Bronchial epithelial cell (primary cell): ENCODE results near the gene PPARA. TPM values are rescaled to one million over a fixed set of nuclear protein-coding genes. Genes with fewer than 3 reads are reported as not detected.

Experiments
- DNase-seq: peaks from one replicate; pipeline ENCODE4 v3.0.0-alpha.2; 2010; ENCODE audit warnings: low read depth
- FAIRE-seq: peaks from 2 replicates; lab custom pipeline; 2011; peaks lifted over from hg19 to GRCh38; lab: Jason Lieb, UNC
- H3K27me3 ChIP-seq: 2 replicates; pipeline ENCODE4 v1.5.1; 2011; ENCODE audit warnings: low read length; ENCODE audit not compliant: control insufficient read depth, insufficient read depth
- H3K36me3 ChIP-seq: 2 replicates; pipeline ENCODE4 v1.5.1; 2011; ENCODE audit warnings: low read length; ENCODE audit not compliant: control insufficient read depth, insufficient read depth
- H3K4me3 ChIP-seq: 2 replicates; pipeline ENCODE4 v1.5.1; 2011; ENCODE audit warnings: mild to moderate bottlenecking, low read depth, low read length, control low read depth
- CTCF ChIP-seq: IDR thresholded peaks from 2 replicates; pipeline ENCODE4 v1.5.1; 2011; ENCODE audit warnings: mild to moderate bottlenecking, moderate library complexity, low read length, control low read depth, inconsistent platforms; ENCODE audit not compliant: insufficient read depth, severe bottlenecking
- total RNA-seq: library from RNA; depleted of rRNA; stranded (reverse); fragments of >200 nt; gene quantifications from 2 replicates; pipeline ENCODE4 v1.2.1, GENCODE V29; 2014

Gene PPARA
- total RNA-seq, 1 donor from 2014 or later = 10.5 TPM

GRCh38 chr22:46120420-46120737 is 29.9 kb upstream of the PPARA start:
- no peak for FAIRE-seq
- no peak overlapping the region for H3K4me3 ChIP-seq
- no peaks in the 10 kb centered on the region for H3K27me3 ChIP-seq
- H3K36me3 ChIP-seq = no peaks in the 10 kb centered on the region
- TF ChIP-seq CTCF = no peak
- no peak for DNase-seq

- H3K36me3 ChIP-seq = no peaks in the 10 kb centered on the region
- H3K4me3 ChIP-seq = no peak overlapping the region
- TF ChIP-seq CTCF = no peak
- no peak for DNase-seq
- no peaks in the 10 kb centered on the region for H3K27me3 ChIP-seq
- no peak for FAIRE-seq
Measured at GRCh38 chr22:46121079-46121478, 29.2 kb upstream of the PPARA start.

GRCh38 chr22:46121523-46122287 is 28.6 kb upstream of the PPARA start:
- FAIRE-seq = peak; percentile 28
- H3K27me3 ChIP-seq = no peaks in the 10 kb centered on the region
- no peak overlapping the region for H3K4me3 ChIP-seq
- no peak for TF ChIP-seq CTCF
- H3K36me3 ChIP-seq = no peaks in the 10 kb centered on the region
- DNase-seq = no peak

- peak; percentile 90 for TF ChIP-seq CTCF
- no peak overlapping the region for H3K4me3 ChIP-seq
- DNase-seq = no peak
- H3K27me3 ChIP-seq = no peaks in the 10 kb centered on the region
- no peaks in the 10 kb centered on the region for H3K36me3 ChIP-seq
- FAIRE-seq = no peak
Measured at GRCh38 chr22:46122511-46122971, 27.8 kb upstream of the PPARA start.

- Histone ChIP-seq H3K36me3 (no peaks in the 10 kb centered on the region), H3K27me3 (no peaks in the 10 kb centered on the region), H3K4me3 (no peak overlapping the region)
- DNase-seq = no peak
- no peak for FAIRE-seq
- no peak for TF ChIP-seq CTCF
Measured at GRCh38 chr22:46122980-46123693, 27.2 kb upstream of the PPARA start.
